Smooth muscle cell (in vitro differentiated cells): ENCODE measurements around the gene NCR1. TPM values are rescaled to one million over a fixed set of nuclear protein-coding genes. Genes with fewer than 3 reads are reported as not detected.

ENCODE experiments used
- DNase-seq: peaks from one replicate; lab custom pipeline; 2025; ENCODE audit not compliant: unreplicated experiment; lab: John Stamatoyannopoulos, UW
- H2AFZ ChIP-seq: fragments of 200-600 bp; sonication (generic); 2 replicates; pipeline ENCODE4 v1.6.0; 2016; ENCODE audit warnings: antibody characterized with exemption, low read depth, mild to moderate bottlenecking
- H3F3A ChIP-seq: fragments of 200-600 bp; sonication (generic); 2 replicates; pipeline ENCODE4 v1.6.0; 2017; ENCODE audit warnings: antibody characterized with exemption, low read depth
- H3K27ac ChIP-seq: fragments of 200-600 bp; sonication (generic); 2 replicates; pipeline ENCODE4 v1.5.1; 2016; ENCODE audit warnings: low read depth, mild to moderate bottlenecking
- H3K27me3 ChIP-seq: fragments of 200-600 bp; sonication (generic); 2 replicates; pipeline ENCODE4 v1.6.1; 2016; ENCODE audit warnings: low read depth, mild to moderate bottlenecking
- H3K36me3 ChIP-seq: fragments of 200-600 bp; sonication (generic); 2 replicates; pipeline ENCODE4 v1.5.1; 2016; ENCODE audit warnings: low read depth
- H3K4me1 ChIP-seq: fragments of 200-600 bp; sonication (generic); 2 replicates; pipeline ENCODE4 v1.5.1; 2016; ENCODE audit warnings: low read depth
- H3K4me2 ChIP-seq: fragments of 200-600 bp; sonication (generic); 2 replicates; pipeline ENCODE4 v1.6.0; 2016; ENCODE audit warnings: mild to moderate bottlenecking
- H3K4me3 ChIP-seq: fragments of 200-600 bp; sonication (generic); 2 replicates; pipeline ENCODE4 v1.5.1; 2016; ENCODE audit warnings: mild to moderate bottlenecking
- H3K79me2 ChIP-seq: fragments of 200-600 bp; sonication (generic); 2 replicates; pipeline ENCODE4 v1.6.0; 2016; ENCODE audit warnings: low read depth, mild to moderate bottlenecking
- H3K9ac ChIP-seq: fragments of 200-600 bp; sonication (generic); 2 replicates; pipeline ENCODE4 v1.6.0; 2016; ENCODE audit warnings: low read depth
- H3K9me3 ChIP-seq: fragments of 200-600 bp; sonication (generic); replicated peaks from 2 replicates; pipeline ENCODE4 v1.5.1; 2016; ENCODE audit warnings: low read depth
- H4K20me1 ChIP-seq: fragments of 200-600 bp; sonication (generic); 2 replicates; pipeline ENCODE4 v1.6.0; 2016; ENCODE audit warnings: low read depth
- WGBS: methylation state at CpG from one replicate; pipeline ENCODE4 v1.1.7; 2016; ENCODE audit warnings: low lambda C conversion rate; 5-methylcytosine and 5-hydroxymethylcytosine counted together
- polyA plus RNA-seq: library from polyadenylated mRNA; unstranded; fragments of >200 nt; fragmentation: Nextera tagmentation; extraction: Ambion mirVana; gene quantifications from 2 replicates; pipeline ENCODE4 v1.2.1, GENCODE V29; 2016
- total RNA-seq: library from RNA; depleted of rRNA; stranded (reverse); fragments of >200 nt; gene quantifications from 2 replicates; pipeline ENCODE4 v1.2.3, GENCODE V29; 2014
- TF ChIP-seq, protein P1 (sequence below): fragments of 200-600 bp; sonication (generic); IDR thresholded peaks from 2 replicates; pipeline ENCODE4 v1.5.1; 2017; ENCODE audit warnings: borderline replicate concordance, mild to moderate bottlenecking, antibody characterized with exemption; ENCODE audit not compliant: insufficient read depth, poor library complexity, severe bottlenecking

The NCR1 gene
- total and polyA plus RNA-seq, 2 experiments from 2014 or later, result 0.64 TPM; not detected in 1

DNA sequence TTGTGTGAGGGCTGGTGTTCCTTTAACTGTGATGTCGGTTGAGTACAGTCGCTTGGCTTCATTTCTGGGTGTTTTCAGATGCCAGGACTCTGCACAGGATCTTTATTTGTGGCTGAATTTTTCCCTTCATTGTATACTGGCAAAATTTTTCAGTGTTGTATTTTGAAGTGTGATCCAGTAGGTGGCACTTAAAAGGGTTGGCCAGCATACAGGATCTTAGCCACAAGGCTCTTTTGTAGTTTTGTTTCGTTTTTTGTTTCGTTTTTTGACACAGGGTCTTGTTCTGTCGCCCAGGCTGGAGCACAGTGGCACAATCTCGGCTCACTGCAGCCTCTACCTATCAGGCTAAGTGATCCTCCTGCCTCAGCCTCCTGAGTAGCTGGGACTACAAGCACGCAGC lies 23.2 kb upstream of the NCR1 start:
- no peak for DNase-seq
- no peak overlapping the region for H2AFZ ChIP-seq
- H3K4me1 ChIP-seq, result no peaks in the 10 kb centered on the region
- H3K9ac ChIP-seq, result no peak overlapping the region
- 86% methylated on average over 7 of the region's 7 CpGs for WGBS
- H3K79me2 ChIP-seq, result no peaks in the 10 kb centered on the region
- H3K36me3 ChIP-seq, result no peaks in the 10 kb centered on the region
- H3K4me2 ChIP-seq, result no peak overlapping the region
- no peak overlapping the region for H3K4me3 ChIP-seq
- H3K27ac ChIP-seq, result no peak overlapping the region
- no peaks in the 10 kb centered on the region for H4K20me1 ChIP-seq
- H3K27me3 ChIP-seq, result no peaks in the 10 kb centered on the region
- TF ChIP-seq, protein P1, sequence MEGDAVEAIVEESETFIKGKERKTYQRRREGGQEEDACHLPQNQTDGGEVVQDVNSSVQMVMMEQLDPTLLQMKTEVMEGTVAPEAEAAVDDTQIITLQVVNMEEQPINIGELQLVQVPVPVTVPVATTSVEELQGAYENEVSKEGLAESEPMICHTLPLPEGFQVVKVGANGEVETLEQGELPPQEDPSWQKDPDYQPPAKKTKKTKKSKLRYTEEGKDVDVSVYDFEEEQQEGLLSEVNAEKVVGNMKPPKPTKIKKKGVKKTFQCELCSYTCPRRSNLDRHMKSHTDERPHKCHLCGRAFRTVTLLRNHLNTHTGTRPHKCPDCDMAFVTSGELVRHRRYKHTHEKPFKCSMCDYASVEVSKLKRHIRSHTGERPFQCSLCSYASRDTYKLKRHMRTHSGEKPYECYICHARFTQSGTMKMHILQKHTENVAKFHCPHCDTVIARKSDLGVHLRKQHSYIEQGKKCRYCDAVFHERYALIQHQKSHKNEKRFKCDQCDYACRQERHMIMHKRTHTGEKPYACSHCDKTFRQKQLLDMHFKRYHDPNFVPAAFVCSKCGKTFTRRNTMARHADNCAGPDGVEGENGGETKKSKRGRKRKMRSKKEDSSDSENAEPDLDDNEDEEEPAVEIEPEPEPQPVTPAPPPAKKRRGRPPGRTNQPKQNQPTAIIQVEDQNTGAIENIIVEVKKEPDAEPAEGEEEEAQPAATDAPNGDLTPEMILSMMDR, result no peak
- no peaks in the 10 kb centered on the region for H3F3A ChIP-seq
- H3K9me3 ChIP-seq, result no peaks in the 10 kb centered on the region

GRCh38 chr19:54883228-54883627 lies 22.7 kb upstream of the NCR1 start:
- DNase-seq, result no peak

DNA sequence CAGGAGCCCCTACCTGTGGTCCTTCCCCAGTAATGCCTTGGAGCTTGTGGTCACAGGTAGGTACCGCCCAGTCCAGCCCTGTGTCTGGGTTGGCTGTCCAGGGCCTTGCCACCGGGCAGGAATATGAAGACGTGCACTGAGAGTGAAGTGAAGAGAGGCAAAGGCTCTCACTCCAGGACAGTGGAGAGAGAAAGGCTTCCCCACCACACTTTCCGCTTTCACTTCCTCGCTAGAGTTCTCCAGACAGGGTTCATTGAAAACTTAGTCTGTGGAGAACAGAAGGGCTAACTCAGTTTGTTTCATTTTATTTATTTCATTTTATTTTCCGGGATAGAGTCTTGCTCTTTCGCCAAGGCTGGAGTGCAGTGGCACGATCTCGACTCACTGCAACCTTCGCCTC lies 17.7 kb upstream of the NCR1 start:
- no peak for DNase-seq
- Histone ChIP-seq H3K27me3 (no peaks in the 10 kb centered on the region), H3K79me2 (no peaks in the 10 kb centered on the region), H3K9me3 (no peaks in the 10 kb centered on the region), H3F3A (no peaks in the 10 kb centered on the region), H4K20me1 (no peaks in the 10 kb centered on the region), H3K36me3 (no peaks in the 10 kb centered on the region), H3K9ac (no peak overlapping the region), H3K4me2 (no peak overlapping the region), H2AFZ (no peak overlapping the region), H3K4me3 (no peak overlapping the region), H3K27ac (no peak overlapping the region), H3K4me1 (no peaks in the 10 kb centered on the region)
- WGBS, result 97% methylated on average over 10 of the region's 10 CpGs
- TF ChIP-seq, protein P1, result no peak

More at GRCh38 chr19:54883228-54883627, 22.7 kb upstream of the NCR1 start:
- no peaks in the 10 kb centered on the region for H3K27me3 ChIP-seq
- no peaks in the 10 kb centered on the region for H4K20me1 ChIP-seq
- H3K4me1 ChIP-seq, result no peaks in the 10 kb centered on the region
- no peaks in the 10 kb centered on the region for H3K79me2 ChIP-seq
- H3K36me3 ChIP-seq, result no peaks in the 10 kb centered on the region
- no peak overlapping the region for H3K9ac ChIP-seq
- H3K4me3 ChIP-seq, result no peak overlapping the region
- no peak overlapping the region for H2AFZ ChIP-seq
- 88% methylated on average over 9 of the region's 9 CpGs for WGBS
- no peaks in the 10 kb centered on the region for H3F3A ChIP-seq
- H3K27ac ChIP-seq, result no peak overlapping the region
- TF ChIP-seq, protein P1, result no peak
- H3K4me2 ChIP-seq, result no peak overlapping the region
- no peaks in the 10 kb centered on the region for H3K9me3 ChIP-seq

GRCh38 chr19:54889566-54889965 lies 16.4 kb upstream of the NCR1 start:
- Histone ChIP-seq H4K20me1 (no peaks in the 10 kb centered on the region), H3K9me3 (no peaks in the 10 kb centered on the region)

More at GRCh38 chr19:54889566-54889965, 16.4 kb upstream of the NCR1 start:
- no peak overlapping the region for H3K9ac ChIP-seq
- no peaks in the 10 kb centered on the region for H3K36me3 ChIP-seq
- WGBS, result 92% methylated on average over 11 of the region's 11 CpGs
- H3K27me3 ChIP-seq, result no peaks in the 10 kb centered on the region
- TF ChIP-seq, protein P1, result no peak
- no peak overlapping the region for H3K4me2 ChIP-seq
- H3F3A ChIP-seq, result no peaks in the 10 kb centered on the region
- no peak overlapping the region for H3K27ac ChIP-seq
- DNase-seq, result no peak
- H3K4me1 ChIP-seq, result no peaks in the 10 kb centered on the region
- H3K79me2 ChIP-seq, result no peaks in the 10 kb centered on the region
- no peak overlapping the region for H3K4me3 ChIP-seq
- no peak overlapping the region for H2AFZ ChIP-seq
